HG03439 (cell line): ENCODE measurements around the gene CALCB.
"Not testable (repeated sequence)": the region's sequence is repeated elsewhere in the genome, so short reads cannot be mapped to it uniquely, and the experiment has no call there.

Experiments
- ATAC-seq: cut with Tn5 transposase; IDR thresholded peaks from one replicate; pipeline ENCODE4 v1.9.1; 2021; ENCODE audit warnings: mild to moderate bottlenecking, moderate library complexity; ENCODE audit not compliant: unreplicated experiment

Gene CALCB

GRCh38 chr11:15073361-15074205 lies at the start of gene CALCB:
Gene CALCB (plus strand): TSS chr11:15073593. CDS start chr11:15074719, 1,126 bp downstream.
- no peak for ATAC-seq

GRCh38 chr11:15027011-15027410 lies 46.4 kb upstream of the CALCB start:
- no peak for ATAC-seq

- no peak for ATAC-seq
Measured at GRCh38 chr11:15027956-15028355, 45.4 kb upstream of the CALCB start.

GRCh38 chr11:15028379-15028778 lies 45.0 kb upstream of the CALCB start:
- ATAC-seq: no peak

- ATAC-seq: not testable (repeated sequence)
Measured at GRCh38 chr11:15031945-15032344, 41.4 kb upstream of the CALCB start.

GRCh38 chr11:15034687-15035267 lies 38.6 kb upstream of the CALCB start:
- no peak for ATAC-seq

GRCh38 chr11:15035283-15035682 lies 38.1 kb upstream of the CALCB start:
- ATAC-seq: no peak

- ATAC-seq: no peak
Measured at GRCh38 chr11:15038963-15039362, 34.4 kb upstream of the CALCB start.

GRCh38 chr11:15045209-15045608 lies 28.2 kb upstream of the CALCB start:
- no peak for ATAC-seq

GRCh38 chr11:15045891-15046290 lies 27.5 kb upstream of the CALCB start:
- ATAC-seq: no peak

GRCh38 chr11:15046673-15047072 lies 26.7 kb upstream of the CALCB start:
- ATAC-seq: not testable (repeated sequence)

- ATAC-seq: no peak
Measured at GRCh38 chr11:15048616-15049015, 24.8 kb upstream of the CALCB start.

- no peak for ATAC-seq
Measured at GRCh38 chr11:15053191-15053685, 20.2 kb upstream of the CALCB start.

GRCh38 chr11:15055620-15056356 lies 17.6 kb upstream of the CALCB start:
- no peak for ATAC-seq

GRCh38 chr11:15057329-15057728 lies 16.1 kb upstream of the CALCB start:
- no peak for ATAC-seq

- no peak for ATAC-seq
Measured at GRCh38 chr11:15059132-15059915, 14.1 kb upstream of the CALCB start.

- ATAC-seq: no peak
Measured at GRCh38 chr11:15062599-15062998, 10.8 kb upstream of the CALCB start.

GRCh38 chr11:15069751-15070150 lies 3.6 kb upstream of the CALCB start:
- not testable (repeated sequence) for ATAC-seq

GRCh38 chr11:15071556-15072255 lies 1.7 kb upstream of the CALCB start:
- ATAC-seq: no peak

GRCh38 chr11:15072551-15073143 lies 746 bp upstream of the CALCB start:
- ATAC-seq: no peak
